ENCODE data around the gene VTI1B.

DNA sequence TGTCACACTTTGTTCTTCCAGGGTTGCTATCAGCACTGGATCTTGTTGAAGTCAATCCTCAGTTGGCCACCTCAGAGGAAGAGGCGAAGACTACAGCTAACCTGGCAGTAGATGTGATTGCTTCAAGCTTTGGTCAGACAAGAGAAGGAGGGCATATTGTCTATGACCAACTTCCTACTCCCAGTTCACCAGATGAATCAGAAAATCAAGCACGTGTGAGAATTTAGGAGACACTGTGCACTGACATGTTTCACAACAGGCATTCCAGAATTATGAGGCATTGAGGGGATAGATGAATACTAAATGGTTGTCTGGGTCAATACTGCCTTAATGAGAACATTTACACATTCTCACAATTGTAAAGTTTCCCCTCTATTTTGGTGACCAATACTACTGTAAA lies 23.7 kb downstream of the VTI1B start:
- TF ChIP-seq, protein P1, sequence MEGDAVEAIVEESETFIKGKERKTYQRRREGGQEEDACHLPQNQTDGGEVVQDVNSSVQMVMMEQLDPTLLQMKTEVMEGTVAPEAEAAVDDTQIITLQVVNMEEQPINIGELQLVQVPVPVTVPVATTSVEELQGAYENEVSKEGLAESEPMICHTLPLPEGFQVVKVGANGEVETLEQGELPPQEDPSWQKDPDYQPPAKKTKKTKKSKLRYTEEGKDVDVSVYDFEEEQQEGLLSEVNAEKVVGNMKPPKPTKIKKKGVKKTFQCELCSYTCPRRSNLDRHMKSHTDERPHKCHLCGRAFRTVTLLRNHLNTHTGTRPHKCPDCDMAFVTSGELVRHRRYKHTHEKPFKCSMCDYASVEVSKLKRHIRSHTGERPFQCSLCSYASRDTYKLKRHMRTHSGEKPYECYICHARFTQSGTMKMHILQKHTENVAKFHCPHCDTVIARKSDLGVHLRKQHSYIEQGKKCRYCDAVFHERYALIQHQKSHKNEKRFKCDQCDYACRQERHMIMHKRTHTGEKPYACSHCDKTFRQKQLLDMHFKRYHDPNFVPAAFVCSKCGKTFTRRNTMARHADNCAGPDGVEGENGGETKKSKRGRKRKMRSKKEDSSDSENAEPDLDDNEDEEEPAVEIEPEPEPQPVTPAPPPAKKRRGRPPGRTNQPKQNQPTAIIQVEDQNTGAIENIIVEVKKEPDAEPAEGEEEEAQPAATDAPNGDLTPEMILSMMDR (IDR thresholded peaks at IDR 0.05; ENCODE audit: insufficient read depth, low read length, poor library complexity, severe bottlenecking): no peak
- no peak for TF ChIP-seq EZH2phosphoT487 (conservative IDR thresholded peaks at IDR 0.05; ENCODE audit: low read length)
